Measurements from ENCODE around the gene AHI1. TPM values are rescaled to one million over a fixed set of nuclear protein-coding genes. Genes with fewer than 3 reads are reported as not detected.

AHI1 gene
- total RNA-seq, 2 experiments from 2014 or later, result 21.4 to 33.9 TPM

GRCh38 chr6:135320721-135321621 is 176.6 kb downstream of the AHI1 start:
- ChIA-PET CTCF (ENCODE audit: unreplicated experiment) (interaction anchor here (0.5 kb wide), 1 partner anchor 978 kb away, joined by 3 read pairs; no protein-coding TSS in a partner anchor), POLR2A (interaction anchor here (0.6 to 2.1 kb wide), 11 partner anchors 8 to 304 kb away, joined by 3 to 5 read pairs (median 3); no protein-coding TSS in a partner anchor)
- no peak overlapping the region for H2AFZ ChIP-seq (ENCODE audit: low read length)
- no peak overlapping the region for H3K4me3 ChIP-seq (ENCODE audit: low read depth, low read length, poor library complexity, severe bottlenecking)
- H3K4me1 ChIP-seq (ENCODE audit: insufficient read depth, low read length, poor library complexity, severe bottlenecking), result peaks cover 25% of the 10 kb centered on the region
- no peak overlapping the region for H3K27ac ChIP-seq (ENCODE audit: low read depth, low read length, poor library complexity, severe bottlenecking)
- H3K36me3 ChIP-seq (ENCODE audit: insufficient read depth, low read length), result no peaks in the 10 kb centered on the region
- intact Hi-C loops (cut with micrococcal nuclease; ENCODE audit: unreplicated experiment), result no loop called here
- no peaks in the 10 kb centered on the region for H3K9me2 ChIP-seq (ENCODE audit: insufficient read depth, low read length)
- H4K20me1 ChIP-seq (ENCODE audit: insufficient read depth, low read length), result no peaks in the 10 kb centered on the region
- TF ChIP-seq CTCF (conservative IDR thresholded peaks at IDR 0.05; ENCODE audit: low read length) (no peak), EZH2phosphoT487 (IDR thresholded peaks at IDR 0.05; ENCODE audit: borderline replicate concordance, low read depth, low read length) (no peak)
- no peak for DNase-seq (ENCODE audit: low spot score)
- no peaks in the 10 kb centered on the region for H3K9me3 ChIP-seq (ENCODE audit: low read length)
- H3K4me2 ChIP-seq (ENCODE audit: low read length), result no peak overlapping the region
- BruUV-seq (replicated peaks), result no TSS peak
- H3K79me2 ChIP-seq (ENCODE audit: insufficient read depth, low read depth, low read length), result no peaks in the 10 kb centered on the region

- CTCF ChIA-PET (ENCODE audit: unreplicated experiment), result no interaction called here
- no peak for DNase-seq (ENCODE audit: low spot score)
- no peak overlapping the region for H3K27ac ChIP-seq (ENCODE audit: low read depth, low read length, poor library complexity, severe bottlenecking)
Observed at GRCh38 chr6:135319819-135320218, 177.7 kb downstream of the AHI1 start.

More at GRCh38 chr6:135319819-135320218, 177.7 kb downstream of the AHI1 start:
- no peak overlapping the region for H2AFZ ChIP-seq (ENCODE audit: low read length)
- no peaks in the 10 kb centered on the region for H3K9me2 ChIP-seq (ENCODE audit: insufficient read depth, low read length)
- TF ChIP-seq EZH2phosphoT487 (IDR thresholded peaks at IDR 0.05; ENCODE audit: borderline replicate concordance, low read depth, low read length), result no peak
- no peak for TF ChIP-seq CTCF (conservative IDR thresholded peaks at IDR 0.05; ENCODE audit: low read length)
- H4K20me1 ChIP-seq (ENCODE audit: insufficient read depth, low read length), result no peaks in the 10 kb centered on the region
- no peak overlapping the region for H3K4me2 ChIP-seq (ENCODE audit: low read length)
- BruUV-seq (replicated peaks), result no TSS peak
- POLR2A ChIA-PET, result interaction anchor here (0.9 to 2.1 kb wide), 7 partner anchors 9 to 39 kb away, joined by 3 to 5 read pairs (median 4); no protein-coding TSS in a partner anchor
- intact Hi-C loops (cut with micrococcal nuclease; ENCODE audit: unreplicated experiment), result no loop called here
- H3K79me2 ChIP-seq (ENCODE audit: insufficient read depth, low read depth, low read length), result no peaks in the 10 kb centered on the region
- H3K4me1 ChIP-seq (ENCODE audit: insufficient read depth, low read length, poor library complexity, severe bottlenecking), result peaks cover 25% of the 10 kb centered on the region
- no peaks in the 10 kb centered on the region for H3K9me3 ChIP-seq (ENCODE audit: low read length)
- no peaks in the 10 kb centered on the region for H3K36me3 ChIP-seq (ENCODE audit: insufficient read depth, low read length)
- no peak overlapping the region for H3K4me3 ChIP-seq (ENCODE audit: low read depth, low read length, poor library complexity, severe bottlenecking)
